NCI-H748 treated with DMSO at 0.1 percent for 48 hours (cell line): Measurements from ENCODE around the gene SPATS1.
A peak's percentile ranks its signal among the peaks of the same experiment; 100 is the strongest.

Experiments
- DNase-seq: peaks from one replicate; lab custom pipeline; 2025; lab: John Stamatoyannopoulos, UW

SPATS1 gene

GRCh38 chr6:44342489-44342888 is at the start of gene SPATS1:
Gene SPATS1, plus strand, starts transcription at chr6:44342650. Its CDS starts 446 bp downstream, at chr6:44343096.
- DNase-seq: no peak

GRCh38 chr6:44292661-44293365 is 49.6 kb upstream of the SPATS1 start:
- no peak for DNase-seq

- DNase-seq: no peak
Measured at GRCh38 chr6:44294832-44295791, 47.3 kb upstream of the SPATS1 start.

GRCh38 chr6:44297063-44298038 is 45.1 kb upstream of the SPATS1 start:
- peak; percentile 43 for DNase-seq

- no peak for DNase-seq
Measured at GRCh38 chr6:44298055-44298803, 44.2 kb upstream of the SPATS1 start.

- DNase-seq: no peak
Measured at GRCh38 chr6:44298864-44299263, 43.6 kb upstream of the SPATS1 start.

GRCh38 chr6:44300292-44300823 is 42.1 kb upstream of the SPATS1 start:
- DNase-seq: no peak

- DNase-seq: no peak
Measured at GRCh38 chr6:44301106-44301505, 41.3 kb upstream of the SPATS1 start.

GRCh38 chr6:44301782-44302564 is 40.5 kb upstream of the SPATS1 start:
- DNase-seq: no peak

GRCh38 chr6:44302856-44303255 is 39.6 kb upstream of the SPATS1 start:
- DNase-seq: no peak

- no peak for DNase-seq
Measured at GRCh38 chr6:44303842-44304241, 38.6 kb upstream of the SPATS1 start.

GRCh38 chr6:44304282-44305199 is 37.9 kb upstream of the SPATS1 start:
- DNase-seq: no peak

- no peak for DNase-seq
Measured at GRCh38 chr6:44305200-44305725, 37.2 kb upstream of the SPATS1 start.

GRCh38 chr6:44306710-44307109 is 35.7 kb upstream of the SPATS1 start:
- DNase-seq: no peak

GRCh38 chr6:44307217-44307616 is 35.2 kb upstream of the SPATS1 start:
- DNase-seq: no peak

- no peak for DNase-seq
Measured at GRCh38 chr6:44309092-44309491, 33.4 kb upstream of the SPATS1 start.

GRCh38 chr6:44309631-44310030 is 32.8 kb upstream of the SPATS1 start:
- no peak for DNase-seq

GRCh38 chr6:44310241-44310640 is 32.2 kb upstream of the SPATS1 start:
- no peak for DNase-seq

- no peak for DNase-seq
Measured at GRCh38 chr6:44311304-44311703, 31.1 kb upstream of the SPATS1 start.
